Measurements from ENCODE around the gene GFRA1.

The GFRA1 gene

DNA sequence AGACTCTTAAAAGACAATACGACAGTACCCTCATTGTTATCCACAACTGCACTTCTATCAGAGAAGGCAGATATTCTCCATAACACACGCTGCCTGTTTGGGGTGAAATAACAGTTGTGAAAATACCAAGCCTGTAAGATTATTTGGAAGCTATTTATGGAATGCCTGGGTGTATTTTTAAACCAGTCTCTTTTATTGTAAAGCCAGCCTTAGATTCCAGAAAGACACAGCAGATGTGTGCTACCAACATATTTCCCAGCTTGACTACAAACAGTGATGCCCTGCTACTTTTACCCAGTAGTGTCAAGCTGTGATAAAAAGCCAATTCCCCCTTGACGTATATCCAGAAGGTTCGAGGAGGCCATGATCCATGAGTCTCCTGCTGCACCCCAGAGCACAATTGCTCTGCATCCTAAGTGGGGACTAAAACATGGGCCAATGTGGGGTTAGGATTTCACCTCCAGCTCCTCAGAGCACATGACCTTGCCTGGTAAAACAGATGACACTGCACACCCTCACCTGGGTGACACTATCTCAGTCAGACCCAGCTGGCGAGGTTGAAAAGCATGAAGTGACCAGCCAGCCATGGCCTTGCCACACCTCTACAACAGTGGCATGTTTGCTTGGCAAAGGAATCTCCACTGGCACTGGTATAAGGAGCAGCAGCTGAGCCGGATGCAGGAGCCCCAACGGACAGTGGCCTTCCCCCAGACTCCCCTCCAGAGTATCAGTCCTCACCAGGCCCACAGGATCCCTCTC, 62.2 kb downstream of the GFRA1 start:
- Histone ChIP-seq H3K4me1 (ENCODE audit: control insufficient read depth, insufficient read depth, low read length) (peaks cover 6% of the 10 kb centered on the region; the same call in 1 of the 2 replicates), H3K36me3 (ENCODE audit: control insufficient read depth in 2 of 2, insufficient read depth in 1 of 2, low read length in 2 of 2) (no peaks in the 10 kb centered on the region), H3K4me3 (ENCODE audit: low read depth, low read length) (no peak overlapping the region), H3K9me3 (ENCODE audit: control insufficient read depth, insufficient read depth, low read depth, low read length) (no peaks in the 10 kb centered on the region), H3K27ac (ENCODE audit: extremely low read depth, low read depth, low read length) (no peak overlapping the region)
- ChIA-PET POLR2A (no interaction called here), CTCF (interaction anchor here (0.5 to 1.7 kb wide), 3 partner anchors 9 to 82 kb away, joined by 3 to 5 read pairs (median 4); no protein-coding TSS in a partner anchor)
- no peak for TF ChIP-seq GLI2 (tag by site-specific recombination; IDR thresholded peaks at IDR 0.05; ENCODE audit: borderline replicate concordance, low read depth)
- TF ChIP-seq ZNF785 (tag by site-specific recombination; IDR thresholded peaks at IDR 0.05) = no peak
- TF ChIP-seq, protein P1, sequence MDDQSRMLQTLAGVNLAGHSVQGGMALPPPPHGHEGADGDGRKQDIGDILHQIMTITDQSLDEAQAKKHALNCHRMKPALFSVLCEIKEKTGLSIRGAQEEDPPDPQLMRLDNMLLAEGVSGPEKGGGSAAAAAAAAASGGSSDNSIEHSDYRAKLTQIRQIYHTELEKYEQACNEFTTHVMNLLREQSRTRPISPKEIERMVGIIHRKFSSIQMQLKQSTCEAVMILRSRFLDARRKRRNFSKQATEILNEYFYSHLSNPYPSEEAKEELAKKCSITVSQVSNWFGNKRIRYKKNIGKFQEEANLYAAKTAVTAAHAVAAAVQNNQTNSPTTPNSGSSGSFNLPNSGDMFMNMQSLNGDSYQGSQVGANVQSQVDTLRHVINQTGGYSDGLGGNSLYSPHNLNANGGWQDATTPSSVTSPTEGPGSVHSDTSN (CRISPR knock-in tag; IDR thresholded peaks at IDR 0.05) = no peak
- no peak for TF ChIP-seq ZNF596 (tag by site-specific recombination; IDR thresholded peaks at IDR 0.05)
- no peak for TF ChIP-seq ZNF843 (tag by site-specific recombination; IDR thresholded peaks at IDR 0.05)
- no peak for TF ChIP-seq TCF7L2 (IDR thresholded peaks at IDR 0.05; ENCODE audit: borderline replicate concordance, low read depth, low read length)
- TF ChIP-seq WT1 (tag by site-specific recombination; IDR thresholded peaks at IDR 0.05) = no peak
- TF ChIP-seq OVOL3 (tag by site-specific recombination; IDR thresholded peaks at IDR 0.05) = no peak
- TF ChIP-seq, protein P2, sequence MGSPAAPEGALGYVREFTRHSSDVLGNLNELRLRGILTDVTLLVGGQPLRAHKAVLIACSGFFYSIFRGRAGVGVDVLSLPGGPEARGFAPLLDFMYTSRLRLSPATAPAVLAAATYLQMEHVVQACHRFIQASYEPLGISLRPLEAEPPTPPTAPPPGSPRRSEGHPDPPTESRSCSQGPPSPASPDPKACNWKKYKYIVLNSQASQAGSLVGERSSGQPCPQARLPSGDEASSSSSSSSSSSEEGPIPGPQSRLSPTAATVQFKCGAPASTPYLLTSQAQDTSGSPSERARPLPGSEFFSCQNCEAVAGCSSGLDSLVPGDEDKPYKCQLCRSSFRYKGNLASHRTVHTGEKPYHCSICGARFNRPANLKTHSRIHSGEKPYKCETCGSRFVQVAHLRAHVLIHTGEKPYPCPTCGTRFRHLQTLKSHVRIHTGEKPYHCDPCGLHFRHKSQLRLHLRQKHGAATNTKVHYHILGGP (tag by site-specific recombination; IDR thresholded peaks at IDR 0.05) = no peak
- TF ChIP-seq OSR2 (tag by site-specific recombination; IDR thresholded peaks at IDR 0.05) = no peak
- no peak for TF ChIP-seq ZNF184 (tag by site-specific recombination; IDR thresholded peaks at IDR 0.05)
- no peak for TF ChIP-seq RBAK (tag by site-specific recombination; IDR thresholded peaks at IDR 0.05)
- TF ChIP-seq GLIS2 (tag by site-specific recombination; IDR thresholded peaks at IDR 0.05) = no peak
- TF ChIP-seq BCL11A (tag by site-specific recombination; IDR thresholded peaks at IDR 0.05; ENCODE audit: low read depth) = no peak

DNA sequence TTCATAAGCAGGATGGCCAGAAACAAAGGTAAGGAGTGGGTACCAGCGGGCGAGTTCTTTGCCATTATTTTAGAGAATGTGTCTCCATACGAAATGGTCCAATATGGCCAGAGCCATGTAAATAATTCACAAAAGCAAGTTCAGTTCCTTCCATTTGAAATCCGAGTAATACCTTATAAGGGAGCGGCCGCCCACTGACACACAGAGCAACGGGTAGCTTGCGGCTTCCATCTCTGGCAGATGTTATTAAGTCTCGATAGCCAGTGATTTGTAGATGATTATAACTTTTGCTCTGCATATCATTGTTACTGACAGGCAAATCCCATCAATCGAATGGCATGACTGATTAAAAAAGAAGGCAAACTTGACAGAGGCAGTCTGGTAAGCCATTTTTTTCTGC, 63.2 kb downstream of the GFRA1 start:
- CTCF ChIA-PET = interaction anchor here (1.7 kb wide), 1 partner anchor 10 kb away, joined by 5 read pairs; no protein-coding TSS in a partner anchor
- POLR2A ChIA-PET = no interaction called here
- H3K9me3 ChIP-seq (ENCODE audit: control insufficient read depth, insufficient read depth, low read depth, low read length) = no peaks in the 10 kb centered on the region
- no peak overlapping the region for H3K27ac ChIP-seq (ENCODE audit: extremely low read depth, low read depth, low read length)
- peaks cover 6% of the 10 kb centered on the region; the same call in 1 of the 2 replicates for H3K4me1 ChIP-seq (ENCODE audit: control insufficient read depth, insufficient read depth, low read length)
- H3K36me3 ChIP-seq (ENCODE audit: control insufficient read depth in 2 of 2, insufficient read depth in 1 of 2, low read length in 2 of 2) = no peaks in the 10 kb centered on the region
- no peak overlapping the region for H3K4me3 ChIP-seq (ENCODE audit: low read depth, low read length)
- TF ChIP-seq ZNF791 (tag by site-specific recombination; IDR thresholded peaks at IDR 0.05) (no peak), ZFP3 (tag by site-specific recombination; IDR thresholded peaks at IDR 0.05; ENCODE audit: low read depth) (no peak), ZNF350 (tag by site-specific recombination; IDR thresholded peaks at IDR 0.05) (no peak), ZNF416 (tag by site-specific recombination; IDR thresholded peaks at IDR 0.05) (no peak), ZNF311 (tag by site-specific recombination; IDR thresholded peaks at IDR 0.05; ENCODE audit: borderline replicate concordance) (no peak), ZNF202 (tag by site-specific recombination; IDR thresholded peaks at IDR 0.05; ENCODE audit: borderline replicate concordance) (no peak), KLF8 (tag by site-specific recombination; IDR thresholded peaks at IDR 0.05) (no peak), ZNF138 (tag by site-specific recombination; IDR thresholded peaks at IDR 0.05; ENCODE audit: borderline replicate concordance) (no peak), KLF7 (tag by site-specific recombination; IDR thresholded peaks at IDR 0.05; ENCODE audit: borderline replicate concordance) (no peak), ZBTB21 (tag by site-specific recombination; IDR thresholded peaks at IDR 0.05) (no peak), ZNF423 (tag by site-specific recombination; IDR thresholded peaks at IDR 0.05) (no peak), ZBTB8A (tag by site-specific recombination; IDR thresholded peaks at IDR 0.05) (no peak), ZNF48 (tag by site-specific recombination; IDR thresholded peaks at IDR 0.05) (no peak)
- TF ChIP-seq, protein P3, sequence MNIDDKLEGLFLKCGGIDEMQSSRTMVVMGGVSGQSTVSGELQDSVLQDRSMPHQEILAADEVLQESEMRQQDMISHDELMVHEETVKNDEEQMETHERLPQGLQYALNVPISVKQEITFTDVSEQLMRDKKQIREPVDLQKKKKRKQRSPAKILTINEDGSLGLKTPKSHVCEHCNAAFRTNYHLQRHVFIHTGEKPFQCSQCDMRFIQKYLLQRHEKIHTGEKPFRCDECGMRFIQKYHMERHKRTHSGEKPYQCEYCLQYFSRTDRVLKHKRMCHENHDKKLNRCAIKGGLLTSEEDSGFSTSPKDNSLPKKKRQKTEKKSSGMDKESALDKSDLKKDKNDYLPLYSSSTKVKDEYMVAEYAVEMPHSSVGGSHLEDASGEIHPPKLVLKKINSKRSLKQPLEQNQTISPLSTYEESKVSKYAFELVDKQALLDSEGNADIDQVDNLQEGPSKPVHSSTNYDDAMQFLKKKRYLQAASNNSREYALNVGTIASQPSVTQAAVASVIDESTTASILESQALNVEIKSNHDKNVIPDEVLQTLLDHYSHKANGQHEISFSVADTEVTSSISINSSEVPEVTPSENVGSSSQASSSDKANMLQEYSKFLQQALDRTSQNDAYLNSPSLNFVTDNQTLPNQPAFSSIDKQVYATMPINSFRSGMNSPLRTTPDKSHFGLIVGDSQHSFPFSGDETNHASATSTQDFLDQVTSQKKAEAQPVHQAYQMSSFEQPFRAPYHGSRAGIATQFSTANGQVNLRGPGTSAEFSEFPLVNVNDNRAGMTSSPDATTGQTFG (tag by site-specific recombination; IDR thresholded peaks at IDR 0.05; ENCODE audit: borderline replicate concordance) = no peak
- TF ChIP-seq, protein P2 (tag by site-specific recombination; IDR thresholded peaks at IDR 0.05) = no peak

All from HEK293 (cell line).